Endothelial cell of umbilical vein (primary cell): ENCODE measurements around the gene HNRNPM.

Experiments
- FOS ChIP-seq: IDR thresholded peaks from 2 replicates; pipeline ENCODE4 v1.6.1; 2011; ENCODE audit warnings: mild to moderate bottlenecking, low read length, moderate library complexity, borderline replicate concordance; ENCODE audit not compliant: insufficient read depth
- POLR2AphosphoS5 ChIP-seq: IDR thresholded peaks from 2 replicates; pipeline ENCODE4 v1.6.1; 2012; ENCODE audit warnings: low read depth, mild to moderate bottlenecking, control low read depth, low read length, moderate library complexity; ENCODE audit not compliant: insufficient read depth
- TF ChIP-seq, protein P1 (sequence below), 2 donors: IDR thresholded peaks; 1 replicate in 1 of 2; 2 replicates in 1 of 2; pipeline ENCODE4 v1.5.1; 2011; ENCODE audit warnings: low read length in 2 of 2, mild to moderate bottlenecking in 2 of 2, moderate library complexity in 2 of 2, control low read depth in 1 of 2, inconsistent platforms in 1 of 2, low read depth in 1 of 2; ENCODE audit not compliant: insufficient read depth in 1 of 2; ENCODE audit errors: extremely low read depth in 1 of 2
- TF ChIP-seq, protein P2 (sequence below): IDR thresholded peaks from 2 replicates; pipeline ENCODE4 v1.6.1; 2011; ENCODE audit not compliant: insufficient read depth, insufficient read length

DNA sequence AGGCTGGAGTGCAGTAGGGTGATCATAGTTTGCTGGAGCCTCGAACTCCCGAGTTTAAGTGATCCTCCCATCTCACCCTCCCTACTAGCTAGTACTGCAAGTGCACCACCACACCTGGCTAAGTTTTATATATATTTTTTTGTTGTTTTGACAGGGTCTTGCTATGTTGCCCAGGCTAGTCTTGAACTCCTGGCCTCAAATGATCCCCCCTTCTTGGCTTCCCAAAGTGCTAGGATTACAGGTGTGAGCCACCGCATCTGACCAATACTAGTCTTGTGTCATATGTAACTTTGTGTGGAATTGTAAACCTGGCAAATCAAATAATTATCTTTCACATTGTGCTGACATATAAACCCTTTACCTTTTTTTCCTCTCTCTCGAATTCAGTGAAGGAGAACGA lies 10.2 kb downstream of the HNRNPM start:
- TF ChIP-seq POLR2AphosphoS5 (no peak), FOS (no peak)
- TF ChIP-seq, protein P1, sequence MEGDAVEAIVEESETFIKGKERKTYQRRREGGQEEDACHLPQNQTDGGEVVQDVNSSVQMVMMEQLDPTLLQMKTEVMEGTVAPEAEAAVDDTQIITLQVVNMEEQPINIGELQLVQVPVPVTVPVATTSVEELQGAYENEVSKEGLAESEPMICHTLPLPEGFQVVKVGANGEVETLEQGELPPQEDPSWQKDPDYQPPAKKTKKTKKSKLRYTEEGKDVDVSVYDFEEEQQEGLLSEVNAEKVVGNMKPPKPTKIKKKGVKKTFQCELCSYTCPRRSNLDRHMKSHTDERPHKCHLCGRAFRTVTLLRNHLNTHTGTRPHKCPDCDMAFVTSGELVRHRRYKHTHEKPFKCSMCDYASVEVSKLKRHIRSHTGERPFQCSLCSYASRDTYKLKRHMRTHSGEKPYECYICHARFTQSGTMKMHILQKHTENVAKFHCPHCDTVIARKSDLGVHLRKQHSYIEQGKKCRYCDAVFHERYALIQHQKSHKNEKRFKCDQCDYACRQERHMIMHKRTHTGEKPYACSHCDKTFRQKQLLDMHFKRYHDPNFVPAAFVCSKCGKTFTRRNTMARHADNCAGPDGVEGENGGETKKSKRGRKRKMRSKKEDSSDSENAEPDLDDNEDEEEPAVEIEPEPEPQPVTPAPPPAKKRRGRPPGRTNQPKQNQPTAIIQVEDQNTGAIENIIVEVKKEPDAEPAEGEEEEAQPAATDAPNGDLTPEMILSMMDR (IDR thresholded peaks at IDR 0.05; ENCODE audit: extremely low read depth in 1 of 2, insufficient read depth in 1 of 2, low read depth in 1 of 2, low read length in 2 of 2), result no peak
- TF ChIP-seq, protein P2, sequence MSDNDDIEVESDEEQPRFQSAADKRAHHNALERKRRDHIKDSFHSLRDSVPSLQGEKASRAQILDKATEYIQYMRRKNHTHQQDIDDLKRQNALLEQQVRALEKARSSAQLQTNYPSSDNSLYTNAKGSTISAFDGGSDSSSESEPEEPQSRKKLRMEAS, result no peak
